Measurements from ENCODE around the gene DPYSL3.

DPYSL3 gene

GRCh38 chr5:147441191-147441695 is 68.6 kb downstream of the DPYSL3 start:
- DNase-seq (ENCODE audit: low spot score) = no peak
- TF ChIP-seq, protein P1, sequence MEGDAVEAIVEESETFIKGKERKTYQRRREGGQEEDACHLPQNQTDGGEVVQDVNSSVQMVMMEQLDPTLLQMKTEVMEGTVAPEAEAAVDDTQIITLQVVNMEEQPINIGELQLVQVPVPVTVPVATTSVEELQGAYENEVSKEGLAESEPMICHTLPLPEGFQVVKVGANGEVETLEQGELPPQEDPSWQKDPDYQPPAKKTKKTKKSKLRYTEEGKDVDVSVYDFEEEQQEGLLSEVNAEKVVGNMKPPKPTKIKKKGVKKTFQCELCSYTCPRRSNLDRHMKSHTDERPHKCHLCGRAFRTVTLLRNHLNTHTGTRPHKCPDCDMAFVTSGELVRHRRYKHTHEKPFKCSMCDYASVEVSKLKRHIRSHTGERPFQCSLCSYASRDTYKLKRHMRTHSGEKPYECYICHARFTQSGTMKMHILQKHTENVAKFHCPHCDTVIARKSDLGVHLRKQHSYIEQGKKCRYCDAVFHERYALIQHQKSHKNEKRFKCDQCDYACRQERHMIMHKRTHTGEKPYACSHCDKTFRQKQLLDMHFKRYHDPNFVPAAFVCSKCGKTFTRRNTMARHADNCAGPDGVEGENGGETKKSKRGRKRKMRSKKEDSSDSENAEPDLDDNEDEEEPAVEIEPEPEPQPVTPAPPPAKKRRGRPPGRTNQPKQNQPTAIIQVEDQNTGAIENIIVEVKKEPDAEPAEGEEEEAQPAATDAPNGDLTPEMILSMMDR (IDR thresholded peaks at IDR 0.05; ENCODE audit: borderline replicate concordance, control extremely low read depth, extremely low read depth, insufficient read depth, missing control alignments) = no peak
- in situ Hi-C loops (cut with MboI; ENCODE audit: low sequenced_read_pairs, unreplicated experiment) = no loop called here

DNA sequence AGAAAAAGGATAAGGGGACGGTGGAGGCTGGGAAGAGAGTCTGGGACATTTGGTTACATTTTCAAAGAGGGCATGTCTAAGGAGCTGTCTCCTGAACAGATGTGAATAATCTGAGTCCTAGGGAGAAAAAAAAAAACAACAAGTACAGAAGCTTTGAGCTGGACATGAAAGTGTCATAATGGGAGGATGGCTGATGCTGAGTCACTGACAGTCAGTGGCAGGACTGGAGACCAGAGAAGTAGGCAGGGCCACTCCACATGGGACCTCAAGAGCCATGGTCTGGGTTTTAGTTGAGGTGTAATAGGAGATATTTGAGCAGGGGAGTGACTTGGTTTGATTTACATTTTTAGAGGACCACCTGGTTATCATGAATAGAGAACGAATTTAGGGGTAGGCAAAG is 70.6 kb downstream of the DPYSL3 start:
- TF ChIP-seq, protein P1 (IDR thresholded peaks at IDR 0.05; ENCODE audit: borderline replicate concordance, control extremely low read depth, extremely low read depth, insufficient read depth, missing control alignments) = no peak
- no peak for DNase-seq (ENCODE audit: low spot score)
- in situ Hi-C loops (cut with MboI; ENCODE audit: low sequenced_read_pairs, unreplicated experiment) = no loop called here

DNA sequence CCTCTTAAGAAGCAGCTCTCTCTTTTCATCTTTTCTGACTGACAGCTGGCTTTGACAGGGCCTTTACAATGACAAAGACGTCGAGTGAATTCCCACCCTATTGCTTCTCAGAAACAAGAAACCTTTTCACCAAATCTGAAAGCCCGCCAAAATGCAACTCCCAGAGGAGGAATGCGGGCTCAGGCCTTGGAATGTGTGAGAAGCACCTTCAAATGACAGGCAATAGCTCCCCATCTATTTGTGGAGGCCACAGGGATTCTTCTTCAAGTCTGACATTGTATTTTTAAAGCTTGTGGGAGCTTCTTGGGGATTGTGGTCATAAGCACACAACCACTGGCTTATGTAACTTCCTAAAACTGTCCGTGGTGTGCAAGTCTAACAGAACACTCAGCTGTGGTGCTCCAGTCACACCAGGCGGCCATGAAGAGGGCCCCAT is 72.7 kb downstream of the DPYSL3 start:
- in situ Hi-C loops (cut with MboI; ENCODE audit: low sequenced_read_pairs, unreplicated experiment) = no loop called here
- TF ChIP-seq, protein P1 (IDR thresholded peaks at IDR 0.05; ENCODE audit: borderline replicate concordance, control extremely low read depth, extremely low read depth, insufficient read depth, missing control alignments) = no peak

GRCh38 chr5:147436596-147436995 is 73.3 kb downstream of the DPYSL3 start:
- no peak for DNase-seq (ENCODE audit: low spot score)
- TF ChIP-seq, protein P1 (IDR thresholded peaks at IDR 0.05; ENCODE audit: borderline replicate concordance, control extremely low read depth, extremely low read depth, insufficient read depth, missing control alignments) = no peak
- in situ Hi-C loops (cut with MboI; ENCODE audit: low sequenced_read_pairs, unreplicated experiment) = no loop called here

More for the DNA sequence above, 72.7 kb downstream of the DPYSL3 start:
- no peak for DNase-seq (ENCODE audit: low spot score)

GRCh38 chr5:147434049-147434448 is 75.8 kb downstream of the DPYSL3 start:
- in situ Hi-C loops (cut with MboI; ENCODE audit: low sequenced_read_pairs, unreplicated experiment) = no loop called here
- TF ChIP-seq, protein P1 (IDR thresholded peaks at IDR 0.05; ENCODE audit: borderline replicate concordance, control extremely low read depth, extremely low read depth, insufficient read depth, missing control alignments) = no peak
- no peak for DNase-seq (ENCODE audit: low spot score)

DNA sequence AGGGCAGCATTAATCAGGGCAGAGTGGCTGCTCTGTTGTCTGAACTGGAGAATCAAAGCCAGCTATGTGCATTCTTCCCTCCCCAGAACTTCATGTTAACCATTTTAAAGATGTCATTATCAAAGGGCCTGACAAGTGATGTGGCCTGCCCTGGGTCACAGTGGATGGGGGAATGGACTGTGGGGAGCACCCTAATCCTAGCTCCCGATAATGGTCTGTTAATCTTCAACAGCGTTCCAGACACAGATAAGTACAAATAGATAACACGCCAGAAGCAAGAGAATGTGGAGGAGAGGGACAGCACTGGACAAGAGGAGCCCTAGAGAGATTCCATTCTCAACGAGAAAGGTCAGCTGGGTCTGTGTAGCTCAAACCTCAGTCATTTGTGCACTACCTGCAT is 77.5 kb downstream of the DPYSL3 start:
- no peak for DNase-seq (ENCODE audit: low spot score)
- TF ChIP-seq, protein P1 (IDR thresholded peaks at IDR 0.05; ENCODE audit: borderline replicate concordance, control extremely low read depth, extremely low read depth, insufficient read depth, missing control alignments) = no peak
- in situ Hi-C loops (cut with MboI; ENCODE audit: low sequenced_read_pairs, unreplicated experiment) = no loop called here

All from GM13976 (cell line).